Uterus (tissue), 2 donors: ENCODE data around the gene LEMD1.

Experiments used
- POLR2A ChIP-seq, 2 donors: fragments of 450-650 bp; IDR thresholded peaks; one replicate each; pipeline ENCODE4 v1.6.1; 2016; ENCODE audit warnings: antibody characterized with exemption in 2 of 2, mild to moderate bottlenecking in 1 of 2, moderate library complexity in 1 of 2
- TF ChIP-seq, protein P1 (sequence below), 4 experiments: fragments of 200-600 bp in 2 of 4; fragments of 450-650 bp in 2 of 4; sonication (generic) in 2 of 4; IDR thresholded peaks; one replicate each; pipeline ENCODE4 v1.5.1; 2016 to 2019; ENCODE audit warnings: antibody characterized with exemption in 4 of 4, mild to moderate bottlenecking in 2 of 4, moderate library complexity in 1 of 4

DNA sequence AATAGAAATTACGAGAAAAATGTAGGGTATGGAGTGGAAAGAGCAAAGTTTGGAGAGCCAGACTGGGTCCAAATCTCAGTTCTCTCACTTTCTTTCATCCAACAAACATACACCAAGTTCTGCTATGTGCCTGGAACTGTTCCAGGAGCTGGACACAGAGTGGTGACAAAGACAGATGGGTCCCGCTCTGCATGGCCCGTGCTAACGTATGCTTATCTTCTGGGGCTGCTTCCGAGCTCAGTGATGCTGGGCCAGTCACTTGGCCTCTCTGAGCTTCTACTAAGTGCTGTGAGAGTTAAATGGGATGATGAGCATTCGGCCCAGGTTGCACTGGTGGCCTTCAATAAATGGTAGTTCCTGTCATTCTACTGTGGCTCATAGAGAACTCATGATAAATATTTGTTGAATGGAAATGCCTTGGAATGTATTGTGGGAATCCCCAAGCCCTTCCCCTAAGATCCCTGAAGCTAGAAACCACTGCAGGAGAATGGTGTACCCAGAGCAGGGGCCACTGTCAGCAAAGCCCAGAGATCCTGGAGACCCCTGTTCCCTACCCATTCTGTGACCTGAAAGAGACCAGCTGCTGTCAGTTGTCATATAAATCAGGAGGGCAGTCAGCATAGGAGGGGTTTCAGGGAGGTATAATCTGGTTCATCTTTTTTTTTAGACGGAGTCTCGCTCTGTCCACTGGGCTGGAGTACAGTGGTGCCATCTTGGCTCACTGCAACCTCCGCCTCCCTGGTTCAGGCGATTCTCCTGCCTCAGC, 3.8 kb downstream of the LEMD1 start:
- TF ChIP-seq, protein P1, sequence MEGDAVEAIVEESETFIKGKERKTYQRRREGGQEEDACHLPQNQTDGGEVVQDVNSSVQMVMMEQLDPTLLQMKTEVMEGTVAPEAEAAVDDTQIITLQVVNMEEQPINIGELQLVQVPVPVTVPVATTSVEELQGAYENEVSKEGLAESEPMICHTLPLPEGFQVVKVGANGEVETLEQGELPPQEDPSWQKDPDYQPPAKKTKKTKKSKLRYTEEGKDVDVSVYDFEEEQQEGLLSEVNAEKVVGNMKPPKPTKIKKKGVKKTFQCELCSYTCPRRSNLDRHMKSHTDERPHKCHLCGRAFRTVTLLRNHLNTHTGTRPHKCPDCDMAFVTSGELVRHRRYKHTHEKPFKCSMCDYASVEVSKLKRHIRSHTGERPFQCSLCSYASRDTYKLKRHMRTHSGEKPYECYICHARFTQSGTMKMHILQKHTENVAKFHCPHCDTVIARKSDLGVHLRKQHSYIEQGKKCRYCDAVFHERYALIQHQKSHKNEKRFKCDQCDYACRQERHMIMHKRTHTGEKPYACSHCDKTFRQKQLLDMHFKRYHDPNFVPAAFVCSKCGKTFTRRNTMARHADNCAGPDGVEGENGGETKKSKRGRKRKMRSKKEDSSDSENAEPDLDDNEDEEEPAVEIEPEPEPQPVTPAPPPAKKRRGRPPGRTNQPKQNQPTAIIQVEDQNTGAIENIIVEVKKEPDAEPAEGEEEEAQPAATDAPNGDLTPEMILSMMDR (IDR thresholded peaks at IDR 0.05) = no peak
- no peak for TF ChIP-seq POLR2A (IDR thresholded peaks at IDR 0.05)
